GM18873 (cell line): ENCODE data around the gene TBC1D22A.
"Not testable (repeated sequence)": the region's sequence is repeated elsewhere in the genome, so short reads cannot be mapped to it uniquely, and the experiment has no call there.

ENCODE experiments used
- ATAC-seq: cut with Tn5 transposase; IDR thresholded peaks from one replicate; pipeline ENCODE4 v1.9.1; 2021; ENCODE audit warnings: mild to moderate bottlenecking, moderate library complexity, moderate number of reproducible peaks; ENCODE audit not compliant: unreplicated experiment, low FRiP score

The TBC1D22A gene

GRCh38 chr22:46770151-46770641, 7.7 kb downstream of the TBC1D22A start:
- no peak for ATAC-seq

GRCh38 chr22:46770726-46771125, 8.3 kb downstream of the TBC1D22A start:
- no peak for ATAC-seq

GRCh38 chr22:46773076-46773475, 10.6 kb downstream of the TBC1D22A start:
- no peak for ATAC-seq

GRCh38 chr22:46774253-46774979, 12.0 kb downstream of the TBC1D22A start:
- ATAC-seq: peak; percentile 32

GRCh38 chr22:46774980-46775849, 12.8 kb downstream of the TBC1D22A start:
- no peak for ATAC-seq

GRCh38 chr22:46775850-46776826, 13.7 kb downstream of the TBC1D22A start:
- no peak for ATAC-seq

- ATAC-seq: no peak
These were observed 14.6 kb downstream of the TBC1D22A start for GRCh38 chr22:46776876-46777608.

- no peak for ATAC-seq
These were observed 15.1 kb downstream of the TBC1D22A start for GRCh38 chr22:46777609-46777970.

- no peak for ATAC-seq
These were observed 16.6 kb downstream of the TBC1D22A start for GRCh38 chr22:46779023-46779422.

GRCh38 chr22:46779651-46780050, 17.2 kb downstream of the TBC1D22A start:
- ATAC-seq: no peak

- ATAC-seq: no peak
These were observed 18.0 kb downstream of the TBC1D22A start for GRCh38 chr22:46780453-46780852.

GRCh38 chr22:46781291-46781690, 18.8 kb downstream of the TBC1D22A start:
- ATAC-seq: no peak

GRCh38 chr22:46782200-46782599, 19.8 kb downstream of the TBC1D22A start:
- ATAC-seq: not testable (repeated sequence)

- no peak for ATAC-seq
These were observed 21.3 kb downstream of the TBC1D22A start for GRCh38 chr22:46783721-46784120.

GRCh38 chr22:46788441-46789172, 26.2 kb downstream of the TBC1D22A start:
- no peak for ATAC-seq

- ATAC-seq: no peak
These were observed 27.5 kb downstream of the TBC1D22A start for GRCh38 chr22:46789992-46790391.

- no peak for ATAC-seq
These were observed 28.8 kb downstream of the TBC1D22A start for GRCh38 chr22:46791201-46791731.

- no peak for ATAC-seq
These were observed 29.8 kb downstream of the TBC1D22A start for GRCh38 chr22:46792061-46792796.
